Calu3 (cell line): Measurements from ENCODE around the gene PEX11B. TPM values are rescaled to one million over a fixed set of nuclear protein-coding genes. Genes with fewer than 3 reads are reported as not detected.

Experiments used
- BruUV-seq: library from RNA; stranded (reverse); fragments of 400-500 nt; replicated peaks from 2 replicates; lab custom pipeline; 2021; lab: Mats Ljungman, UMichigan
- CTCF ChIA-PET: fragments of 300-600 bp; sonication (Branson Sonifier 250); formaldehyde crosslinking; loops from one replicate; lab custom pipeline; 2022; ENCODE audit warnings: antibody characterized with exemption; lab: Charles Lee
- DNase-seq: peaks from one replicate; pipeline ENCODE4 v3.0.0; 2022
- H3K27ac Mint-ChIP-seq: one replicate; pipeline ENCODE4 v1.8.0; 2022; ENCODE audit warnings: mixed read lengths; ENCODE audit not compliant: unreplicated experiment
- H3K27me3 Mint-ChIP-seq: one replicate; pipeline ENCODE4 v1.8.0; 2022; ENCODE audit warnings: mixed read lengths; ENCODE audit not compliant: unreplicated experiment
- H3K36me3 Mint-ChIP-seq: one replicate; pipeline ENCODE4 v1.8.0; 2022; ENCODE audit warnings: mild to moderate bottlenecking, moderate library complexity, mixed read lengths; ENCODE audit not compliant: insufficient read depth, unreplicated experiment
- H3K4me1 Mint-ChIP-seq: one replicate; pipeline ENCODE4 v1.8.0; 2022; ENCODE audit warnings: mild to moderate bottlenecking, low read depth, mixed read lengths; ENCODE audit not compliant: unreplicated experiment
- H3K4me3 Mint-ChIP-seq: one replicate; pipeline ENCODE4 v1.8.0; 2022; ENCODE audit warnings: mild to moderate bottlenecking, low read depth, moderate library complexity, mixed read lengths; ENCODE audit not compliant: unreplicated experiment
- H3K9me3 Mint-ChIP-seq: one replicate; pipeline ENCODE4 v1.8.0; 2022; ENCODE audit warnings: low read depth, mixed read lengths; ENCODE audit not compliant: unreplicated experiment
- intact Hi-C: fragments of 100-400 bp; cut with micrococcal nuclease; formaldehyde crosslinking; loops from one replicate; pipeline ENCODE4 v1.10.0; 2022; ENCODE audit not compliant: unreplicated experiment
- total RNA-seq: library from RNA; stranded (reverse); gene quantifications from 2 replicates; pipeline ENCODE4 v1.2.3, GENCODE V29; 2022
- TF ChIP-seq, protein P1 (sequence below): fragments of 200-600 bp; IDR thresholded peaks from one replicate; pipeline ENCODE4 v1.8.0; 2022; ENCODE audit warnings: antibody characterized with exemption; ENCODE audit not compliant: unreplicated experiment

The PEX11B gene
- total RNA-seq, 1 experiment from 2014 or later = 27.3 TPM

GRCh38 chr1:145956361-145956760 lies 37.8 kb upstream of the PEX11B start:
- CTCF ChIA-PET = no interaction called here
- Mint-ChIP-seq H3K27ac (no peak overlapping the region), H3K27me3 (peaks cover 70% of the 10 kb centered on the region), H3K9me3 (no peaks in the 10 kb centered on the region), H3K4me1 (peaks cover 29% of the 10 kb centered on the region), H3K36me3 (peaks cover 22% of the 10 kb centered on the region), H3K4me3 (no peak overlapping the region)
- TF ChIP-seq, protein P1, sequence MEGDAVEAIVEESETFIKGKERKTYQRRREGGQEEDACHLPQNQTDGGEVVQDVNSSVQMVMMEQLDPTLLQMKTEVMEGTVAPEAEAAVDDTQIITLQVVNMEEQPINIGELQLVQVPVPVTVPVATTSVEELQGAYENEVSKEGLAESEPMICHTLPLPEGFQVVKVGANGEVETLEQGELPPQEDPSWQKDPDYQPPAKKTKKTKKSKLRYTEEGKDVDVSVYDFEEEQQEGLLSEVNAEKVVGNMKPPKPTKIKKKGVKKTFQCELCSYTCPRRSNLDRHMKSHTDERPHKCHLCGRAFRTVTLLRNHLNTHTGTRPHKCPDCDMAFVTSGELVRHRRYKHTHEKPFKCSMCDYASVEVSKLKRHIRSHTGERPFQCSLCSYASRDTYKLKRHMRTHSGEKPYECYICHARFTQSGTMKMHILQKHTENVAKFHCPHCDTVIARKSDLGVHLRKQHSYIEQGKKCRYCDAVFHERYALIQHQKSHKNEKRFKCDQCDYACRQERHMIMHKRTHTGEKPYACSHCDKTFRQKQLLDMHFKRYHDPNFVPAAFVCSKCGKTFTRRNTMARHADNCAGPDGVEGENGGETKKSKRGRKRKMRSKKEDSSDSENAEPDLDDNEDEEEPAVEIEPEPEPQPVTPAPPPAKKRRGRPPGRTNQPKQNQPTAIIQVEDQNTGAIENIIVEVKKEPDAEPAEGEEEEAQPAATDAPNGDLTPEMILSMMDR = no peak
- DNase-seq = no peak
- intact Hi-C loops = loop anchor here (1.0 kb wide), 1 partner anchor 8 kb away; the partner anchor contains the start of genes ANKRD34A and POLR3GL
- no TSS peak for BruUV-seq

DNA sequence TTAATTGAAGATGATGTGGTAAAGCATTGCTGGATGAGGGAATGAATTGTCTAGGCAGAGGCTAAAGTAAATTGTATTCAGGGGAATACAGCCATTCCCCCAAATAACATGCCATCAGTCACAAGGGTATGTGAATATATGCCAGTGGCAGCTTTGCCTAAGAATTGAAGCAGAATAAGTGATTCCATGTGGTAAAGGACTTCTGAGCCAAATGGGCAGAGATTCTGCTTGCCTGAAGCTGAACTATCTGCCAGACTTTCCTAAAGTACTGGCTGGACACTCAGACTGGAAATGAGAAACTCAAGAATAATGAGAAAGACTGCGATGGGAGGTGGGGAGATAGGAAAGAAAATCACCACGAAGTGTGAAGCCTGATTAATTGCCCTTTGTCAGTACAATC lies 36.9 kb upstream of the PEX11B start:
- intact Hi-C loops = no loop called here
- Mint-ChIP-seq H3K4me1 (peaks cover 19% of the 10 kb centered on the region), H3K27me3 (peaks cover 61% of the 10 kb centered on the region), H3K4me3 (no peak overlapping the region), H3K36me3 (peaks cover 14% of the 10 kb centered on the region), H3K9me3 (no peaks in the 10 kb centered on the region), H3K27ac (no peak overlapping the region)
- DNase-seq = no peak
- BruUV-seq = no TSS peak
- TF ChIP-seq, protein P1 = no peak
- CTCF ChIA-PET = no interaction called here

DNA sequence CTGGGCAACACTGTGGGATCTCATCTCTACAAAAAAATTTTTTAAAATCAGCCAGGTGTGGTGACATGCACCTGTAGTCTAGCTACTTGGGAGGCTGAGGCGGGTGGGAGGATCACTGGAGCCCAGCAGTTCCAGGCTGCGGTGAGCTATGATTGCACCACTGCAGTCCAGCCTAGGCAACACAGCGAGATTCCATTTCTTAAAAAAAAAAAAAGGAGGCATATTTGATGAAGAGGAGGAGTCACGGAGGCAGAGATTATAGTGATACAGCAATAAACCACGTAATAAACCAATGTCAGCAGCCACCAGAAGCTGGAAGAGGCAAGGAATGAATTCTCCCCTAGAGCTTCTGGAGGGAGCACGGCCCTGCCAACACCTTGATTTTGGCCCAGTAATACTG lies 35.3 kb upstream of the PEX11B start:
- H3K4me3 Mint-ChIP-seq = no peak overlapping the region
- TF ChIP-seq, protein P1 = no peak
- no peak for DNase-seq
- H3K27me3 Mint-ChIP-seq = peaks cover 45% of the 10 kb centered on the region
- no TSS peak for BruUV-seq
- intact Hi-C loops = no loop called here
- H3K27ac Mint-ChIP-seq = no peak overlapping the region
- CTCF ChIA-PET = interaction anchor here (0.6 kb wide), 1 partner anchor 254 kb away, joined by 3 read pairs; no protein-coding TSS in a partner anchor
- peaks cover 19% of the 10 kb centered on the region for H3K4me1 Mint-ChIP-seq
- peaks cover 14% of the 10 kb centered on the region for H3K36me3 Mint-ChIP-seq
- no peaks in the 10 kb centered on the region for H3K9me3 Mint-ChIP-seq

GRCh38 chr1:145952903-145953302 lies 34.4 kb upstream of the PEX11B start:
- peaks cover 10% of the 10 kb centered on the region for H3K36me3 Mint-ChIP-seq
- intact Hi-C loops = no loop called here
- H3K4me3 Mint-ChIP-seq = no peak overlapping the region
- BruUV-seq = no TSS peak
- H3K27me3 Mint-ChIP-seq = peaks cover 37% of the 10 kb centered on the region
- no peak for DNase-seq
- CTCF ChIA-PET = no interaction called here
- no peaks in the 10 kb centered on the region for H3K9me3 Mint-ChIP-seq
- TF ChIP-seq, protein P1 = no peak
- no peak overlapping the region for H3K27ac Mint-ChIP-seq
- H3K4me1 Mint-ChIP-seq = peaks cover 12% of the 10 kb centered on the region
